ENCODE measurements around the gene VAMP8.

DNA sequence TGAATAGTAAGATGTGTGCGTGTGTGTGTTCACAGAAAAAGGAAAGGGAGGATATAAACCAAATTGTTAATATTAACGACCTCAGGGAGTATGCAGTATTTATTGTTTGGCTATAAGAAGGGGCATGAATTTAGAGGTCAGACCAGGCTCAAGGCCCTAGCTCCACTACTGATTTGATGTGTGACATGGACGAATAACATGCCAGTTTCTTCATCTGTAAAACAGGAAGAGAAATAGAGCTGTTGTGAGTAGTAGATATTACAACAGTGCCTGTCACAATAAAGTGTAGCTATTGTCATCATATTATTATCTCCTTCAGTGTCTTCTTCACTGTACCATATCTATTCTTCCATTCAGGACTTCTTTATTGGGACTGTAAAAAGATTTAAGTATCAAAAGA, 42.5 kb upstream of the VAMP8 start:
- TF ChIP-seq, protein P1, sequence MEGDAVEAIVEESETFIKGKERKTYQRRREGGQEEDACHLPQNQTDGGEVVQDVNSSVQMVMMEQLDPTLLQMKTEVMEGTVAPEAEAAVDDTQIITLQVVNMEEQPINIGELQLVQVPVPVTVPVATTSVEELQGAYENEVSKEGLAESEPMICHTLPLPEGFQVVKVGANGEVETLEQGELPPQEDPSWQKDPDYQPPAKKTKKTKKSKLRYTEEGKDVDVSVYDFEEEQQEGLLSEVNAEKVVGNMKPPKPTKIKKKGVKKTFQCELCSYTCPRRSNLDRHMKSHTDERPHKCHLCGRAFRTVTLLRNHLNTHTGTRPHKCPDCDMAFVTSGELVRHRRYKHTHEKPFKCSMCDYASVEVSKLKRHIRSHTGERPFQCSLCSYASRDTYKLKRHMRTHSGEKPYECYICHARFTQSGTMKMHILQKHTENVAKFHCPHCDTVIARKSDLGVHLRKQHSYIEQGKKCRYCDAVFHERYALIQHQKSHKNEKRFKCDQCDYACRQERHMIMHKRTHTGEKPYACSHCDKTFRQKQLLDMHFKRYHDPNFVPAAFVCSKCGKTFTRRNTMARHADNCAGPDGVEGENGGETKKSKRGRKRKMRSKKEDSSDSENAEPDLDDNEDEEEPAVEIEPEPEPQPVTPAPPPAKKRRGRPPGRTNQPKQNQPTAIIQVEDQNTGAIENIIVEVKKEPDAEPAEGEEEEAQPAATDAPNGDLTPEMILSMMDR (IDR thresholded peaks at IDR 0.05; ENCODE audit: low read length): no peak
- no peak for TF ChIP-seq EZH2 (IDR thresholded peaks at IDR 0.05; ENCODE audit: borderline replicate concordance, low read length)
